Gastroesophageal sphincter (tissue), 4 donors: Measurements from ENCODE around the gene SMAD6. TPM values are rescaled to one million over a fixed set of nuclear protein-coding genes. Genes with fewer than 3 reads are reported as not detected.

Experiments
- ATAC-seq: fragments of 150-250 bp; one replicate; pipeline ENCODE4 v1.9.1; 2016; ENCODE audit warnings: mild to moderate bottlenecking, moderate library complexity
- H3K27ac ChIP-seq, 4 donors: fragments of 200-600 bp; sonication (generic) in 3 of 4; 1 replicate in 3 of 4; 2 replicates in 1 of 4; pipeline ENCODE4 v1.5.1; 2016 to 2019
- H3K27me3 ChIP-seq: fragments of 200-600 bp; sonication (generic); one replicate; pipeline ENCODE4 v1.5.1; 2019
- H3K36me3 ChIP-seq, 2 donors: fragments of 200-600 bp; sonication (generic); one replicate each; pipeline ENCODE4 v1.5.1; 2019; ENCODE audit warnings: control low read depth in 1 of 2
- H3K4me1 ChIP-seq, 3 donors: fragments of 200-600 bp; sonication (generic); 1 replicate in 2 of 3; 2 replicates in 1 of 3; pipeline ENCODE4 v1.5.1; 2016 to 2019; ENCODE audit warnings: control low read depth in 2 of 3
- H3K4me3 ChIP-seq, 2 donors: fragments of 200-600 bp; sonication (generic); one replicate each; pipeline ENCODE4 v1.5.1; 2019; ENCODE audit warnings: mild to moderate bottlenecking in 1 of 2, moderate library complexity in 1 of 2
- H3K9me3 ChIP-seq, 3 donors: fragments of 200-600 bp; sonication (generic); one replicate each; pipeline ENCODE4 v1.5.1; 2017 to 2019; ENCODE audit warnings: control low read depth in 2 of 3
- CTCF ChIP-seq, 4 experiments: fragments of 200-600 bp in 2 of 4; fragments of 450-650 bp in 2 of 4; sonication (generic) in 1 of 4; IDR thresholded peaks; one replicate each; pipeline ENCODE4 v1.5.1; 2017 to 2019; ENCODE audit warnings: antibody characterized with exemption in 4 of 4, mild to moderate bottlenecking in 2 of 4, moderate library complexity in 2 of 4
- EP300 ChIP-seq: sonication (generic); formaldehyde crosslinking; IDR thresholded peaks from one replicate; pipeline ENCODE4 v1.6.1; 2017; ENCODE audit warnings: antibody characterized with exemption, mild to moderate bottlenecking
- POLR2A ChIP-seq, 2 donors: fragments of 450-650 bp; IDR thresholded peaks; one replicate each; pipeline ENCODE4 v1.6.1; 2017; ENCODE audit warnings: antibody characterized with exemption in 2 of 2, mild to moderate bottlenecking in 2 of 2, moderate library complexity in 1 of 2
- POLR2AphosphoS5 ChIP-seq: sonication (generic); formaldehyde crosslinking; IDR thresholded peaks from one replicate; pipeline ENCODE4 v1.6.1; 2017; ENCODE audit warnings: antibody characterized with exemption
- WGBS, 2 donors: methylation state at CpG; one replicate each; pipeline ENCODE4 v1.1.5; 2018; ENCODE audit warnings: low coverage in 1 of 2; 5-methylcytosine and 5-hydroxymethylcytosine counted together
- total RNA-seq, 4 donors: library from RNA; depleted of rRNA; stranded (reverse); fragments of >200 nt; gene quantifications; one replicate each; pipeline ENCODE4 v1.1.0, GENCODE V29; 2016

The SMAD6 gene
- 10 to 100 TPM in 3 of 4 donors, 1 to 10 TPM in 1; 9.9 to 11.2 (median 10.9) TPM for total RNA-seq

- peaks cover 0 to 55% (median 16%) of the 10 kb centered on the region in 3 donors for H3K4me1 ChIP-seq
- TF ChIP-seq POLR2A (IDR thresholded peaks at IDR 0.05) (peak; percentile 26 to 34), POLR2AphosphoS5 (peak; percentile 77), CTCF (IDR thresholded peaks at IDR 0.05) (no peak), EP300 (no peak)
- H3K36me3 ChIP-seq = no peaks in the 10 kb centered on the region
- 0% methylated on average over 3 to 13 of the region's 55 CpGs for WGBS, 2 donors
- H3K4me3 ChIP-seq = peak within 1 kb of the TSS; percentile 39 to 74
- no peaks in the 10 kb centered on the region for H3K27me3 ChIP-seq
- H3K27ac ChIP-seq = peak within 1 kb of the TSS; percentile 20 to 91 (median 86)
- peak; percentile 83 for ATAC-seq
- H3K9me3 ChIP-seq = no peaks in the 10 kb centered on the region
These were observed at the start of gene SMAD6 for GRCh38 chr15:66702035-66702786. TSS of gene SMAD6 (plus strand) at chr15:66702236. CDS start at chr15:66703259, 1,023 bp downstream.

GRCh38 chr15:66652806-66653205 lies 49.2 kb upstream of the SMAD6 start:
- 76 to 83% methylated on average over 2 to 3 of the region's 3 CpGs for WGBS, 2 donors

GRCh38 chr15:66653398-66653797 lies 48.6 kb upstream of the SMAD6 start:
- no peak for ATAC-seq

More at GRCh38 chr15:66652806-66653205, 49.2 kb upstream of the SMAD6 start:
- Histone ChIP-seq H3K4me1 (peaks cover 0 to 28% (median 4%) of the 10 kb centered on the region in 3 donors), H3K27me3 (peaks cover 11% of the 10 kb centered on the region), H3K36me3 (no peaks in the 10 kb centered on the region), H3K4me3 (no peak overlapping the region), H3K9me3 (no peaks in the 10 kb centered on the region), H3K27ac (no peak overlapping the region)
- TF ChIP-seq POLR2AphosphoS5 = no peak
- TF ChIP-seq POLR2A (IDR thresholded peaks at IDR 0.05) = no peak
- no peak for TF ChIP-seq CTCF (IDR thresholded peaks at IDR 0.05)
- TF ChIP-seq EP300 = no peak
- no peak for ATAC-seq

GRCh38 chr15:66653852-66654251 lies 48.2 kb upstream of the SMAD6 start:
- Histone ChIP-seq H3K27ac (no peak overlapping the region), H3K4me1 (peaks cover 0 to 26% (median 4%) of the 10 kb centered on the region in 3 donors), H3K27me3 (peaks cover 11% of the 10 kb centered on the region), H3K36me3 (no peaks in the 10 kb centered on the region), H3K4me3 (no peak overlapping the region), H3K9me3 (no peaks in the 10 kb centered on the region)
- TF ChIP-seq POLR2A (IDR thresholded peaks at IDR 0.05) = no peak
- no peak for TF ChIP-seq POLR2AphosphoS5
- TF ChIP-seq CTCF (IDR thresholded peaks at IDR 0.05) = no peak
- WGBS, 2 donors = 97% methylated on average over 6 of the region's 13 CpGs; no CpG with 5 or more reads in 1 of the 2 donors
- no peak for ATAC-seq

More at GRCh38 chr15:66653398-66653797, 48.6 kb upstream of the SMAD6 start:
- no peak overlapping the region for H3K27ac ChIP-seq
- 89 to 93% methylated on average over 3 to 5 of the region's 6 CpGs for WGBS, 2 donors
- no peaks in the 10 kb centered on the region for H3K36me3 ChIP-seq
- no peak for TF ChIP-seq POLR2AphosphoS5
- TF ChIP-seq CTCF (IDR thresholded peaks at IDR 0.05) = no peak
- no peak for TF ChIP-seq EP300
- TF ChIP-seq POLR2A (IDR thresholded peaks at IDR 0.05) = no peak
- H3K27me3 ChIP-seq = peaks cover 11% of the 10 kb centered on the region
- no peak overlapping the region for H3K4me3 ChIP-seq
- no peaks in the 10 kb centered on the region for H3K9me3 ChIP-seq
- peaks cover 0 to 26% (median 4%) of the 10 kb centered on the region in 3 donors for H3K4me1 ChIP-seq

- Histone ChIP-seq H3K27me3 (peaks cover 11% of the 10 kb centered on the region), H3K36me3 (no peaks in the 10 kb centered on the region), H3K9me3 (no peaks in the 10 kb centered on the region), H3K4me3 (peak overlapping the region in 1 of 2 donors; percentile 46), H3K27ac (peak overlapping the region in 1 of 4 donors; percentile 64), H3K4me1 (peaks cover 0 to 26% (median 4%) of the 10 kb centered on the region in 3 donors)
- no peak for TF ChIP-seq POLR2AphosphoS5
- TF ChIP-seq POLR2A (IDR thresholded peaks at IDR 0.05) = no peak
- no peak for TF ChIP-seq CTCF (IDR thresholded peaks at IDR 0.05)
- TF ChIP-seq EP300 = no peak
- WGBS, 2 donors = 65 to 67% methylated on average over 5 of the region's 12 CpGs
- ATAC-seq = no peak
These were observed 47.7 kb upstream of the SMAD6 start for GRCh38 chr15:66654361-66654738.
